Measurements from ENCODE around the gene PALD1.

Gene PALD1

GRCh38 chr10:70478191-70479164, at the start of gene PALD1:
Gene PALD1 (plus strand): TSS chr10:70478767. CDS start chr10:70525952, 47,185 bp downstream.
- peak; percentile 13 for DNase-seq

- DNase-seq: no peak
Observed at GRCh38 chr10:70430493-70431445, 47.8 kb upstream of the PALD1 start.

GRCh38 chr10:70432101-70432500, 46.5 kb upstream of the PALD1 start:
- DNase-seq: no peak

- no peak for DNase-seq
Observed at GRCh38 chr10:70432561-70433263, 45.9 kb upstream of the PALD1 start.

GRCh38 chr10:70433581-70434280, 44.8 kb upstream of the PALD1 start:
- no peak for DNase-seq

GRCh38 chr10:70435241-70436085, 43.1 kb upstream of the PALD1 start:
- DNase-seq: no peak

GRCh38 chr10:70437721-70438120, 40.8 kb upstream of the PALD1 start:
- DNase-seq: no peak

GRCh38 chr10:70440296-70441160, 38.0 kb upstream of the PALD1 start:
- no peak for DNase-seq

GRCh38 chr10:70441161-70441894, 37.2 kb upstream of the PALD1 start, which contains the start of gene NODAL:
Gene NODAL (minus strand): TSS chr10:70441681. CDS start chr10:70441667, 14 bp downstream.
- DNase-seq: no peak

GRCh38 chr10:70441895-70442309, 36.7 kb upstream of the PALD1 start:
- DNase-seq: no peak

- DNase-seq: no peak
Observed at GRCh38 chr10:70442332-70442988, 36.1 kb upstream of the PALD1 start.

GRCh38 chr10:70444744-70445143, 33.8 kb upstream of the PALD1 start:
- no peak for DNase-seq

GRCh38 chr10:70445718-70446657, 32.6 kb upstream of the PALD1 start:
- DNase-seq: no peak

- DNase-seq: no peak
Observed at GRCh38 chr10:70448236-70448635, 30.3 kb upstream of the PALD1 start.

GRCh38 chr10:70455213-70455630, 23.3 kb upstream of the PALD1 start:
- DNase-seq: no peak

- DNase-seq: no peak
Observed at GRCh38 chr10:70456164-70456563, 22.4 kb upstream of the PALD1 start.

- DNase-seq: no peak
Observed at GRCh38 chr10:70457759-70458305, 20.7 kb upstream of the PALD1 start.
